NB4 (cell line): Measurements from ENCODE around the gene HPN.

ENCODE experiments used
- CTCF ChIP-seq: IDR thresholded peaks from one replicate; pipeline ENCODE4 v1.5.1; 2012; ENCODE audit warnings: low read depth, low read length
- MAX ChIP-seq: IDR thresholded peaks from 2 replicates; pipeline ENCODE4 v1.6.1; 2011; ENCODE audit warnings: low read depth, low read length
- MYC ChIP-seq: IDR thresholded peaks from 2 replicates; pipeline ENCODE4 v1.6.1; 2011; ENCODE audit warnings: low read depth, low read length
- POLR2A ChIP-seq: IDR thresholded peaks from 2 replicates; pipeline ENCODE4 v1.6.1; 2011; ENCODE audit warnings: mild to moderate bottlenecking; ENCODE audit not compliant: insufficient read length; ENCODE audit errors: extremely low read depth

- TF ChIP-seq CTCF (no peak), MAX (no peak), MYC (no peak), POLR2A (no peak)
These were observed 7.5 kb upstream of the HPN start for GRCh38 chr19:35034005-35034502.
